A673 (cell line): ENCODE results near the gene ADPRH.

Source experiments
- EZH2 ChIP-seq: fragments of 200-600 bp; sonication (generic); IDR thresholded peaks from 2 replicates; pipeline ENCODE4 v1.6.1; 2017; ENCODE audit warnings: borderline replicate concordance, low read depth, mild to moderate bottlenecking, mixed read lengths, antibody characterized with exemption, low read length; ENCODE audit not compliant: poor library complexity, severe bottlenecking
- TF ChIP-seq, protein P1 (sequence below): fragments of 300-800, 200-600 bp; sonication (generic); conservative IDR thresholded peaks from 2 replicates; pipeline ENCODE4 v1.5.1; 2017; ENCODE audit warnings: low read depth, mild to moderate bottlenecking, antibody characterized with exemption, low read length, moderate library complexity, mixed read lengths

DNA sequence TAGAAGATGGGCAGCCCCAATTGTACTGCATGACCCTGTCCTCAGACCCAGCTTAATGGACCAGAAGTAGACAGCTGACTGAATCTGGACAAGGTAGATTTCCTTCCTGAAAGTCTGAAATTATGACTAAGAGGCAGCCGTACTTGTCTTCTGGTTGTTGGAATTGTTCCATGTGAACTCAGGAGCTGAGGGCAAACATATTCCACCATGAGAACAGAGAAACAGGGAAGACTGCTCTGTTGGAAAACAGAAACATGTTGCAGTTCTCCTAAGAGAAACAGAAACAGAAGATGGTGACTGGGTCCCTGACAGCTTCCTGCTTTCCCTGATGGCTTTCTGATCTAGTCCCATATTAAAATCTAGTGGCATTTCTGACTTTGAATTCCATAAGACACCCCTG is 57.0 kb downstream of the ADPRH start:
- TF ChIP-seq, protein P1, sequence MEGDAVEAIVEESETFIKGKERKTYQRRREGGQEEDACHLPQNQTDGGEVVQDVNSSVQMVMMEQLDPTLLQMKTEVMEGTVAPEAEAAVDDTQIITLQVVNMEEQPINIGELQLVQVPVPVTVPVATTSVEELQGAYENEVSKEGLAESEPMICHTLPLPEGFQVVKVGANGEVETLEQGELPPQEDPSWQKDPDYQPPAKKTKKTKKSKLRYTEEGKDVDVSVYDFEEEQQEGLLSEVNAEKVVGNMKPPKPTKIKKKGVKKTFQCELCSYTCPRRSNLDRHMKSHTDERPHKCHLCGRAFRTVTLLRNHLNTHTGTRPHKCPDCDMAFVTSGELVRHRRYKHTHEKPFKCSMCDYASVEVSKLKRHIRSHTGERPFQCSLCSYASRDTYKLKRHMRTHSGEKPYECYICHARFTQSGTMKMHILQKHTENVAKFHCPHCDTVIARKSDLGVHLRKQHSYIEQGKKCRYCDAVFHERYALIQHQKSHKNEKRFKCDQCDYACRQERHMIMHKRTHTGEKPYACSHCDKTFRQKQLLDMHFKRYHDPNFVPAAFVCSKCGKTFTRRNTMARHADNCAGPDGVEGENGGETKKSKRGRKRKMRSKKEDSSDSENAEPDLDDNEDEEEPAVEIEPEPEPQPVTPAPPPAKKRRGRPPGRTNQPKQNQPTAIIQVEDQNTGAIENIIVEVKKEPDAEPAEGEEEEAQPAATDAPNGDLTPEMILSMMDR, result no peak
- no peak for TF ChIP-seq EZH2
